ENCODE results near the gene CRACR2B. TPM values are rescaled to one million over a fixed set of nuclear protein-coding genes. Genes with fewer than 3 reads are reported as not detected.

Gene CRACR2B
- total RNA-seq, 2 experiments from 2014 or later: 17.2 to 18.7 TPM

- Mint-ChIP-seq H3K36me3 (ENCODE audit: low read depth) (peaks cover 17% of the 10 kb centered on the region), H3K27ac (no peak overlapping the region), H3K4me3 (no peak overlapping the region), H3K9me3 (ENCODE audit: insufficient read depth) (no peaks in the 10 kb centered on the region), H3K4me1 (ENCODE audit: low read depth) (peaks cover 40% of the 10 kb centered on the region), H3K27me3 (ENCODE audit: low read depth) (peaks cover 15% of the 10 kb centered on the region)
- ChIA-PET CTCF (no interaction called here), POLR2A (no interaction called here)
- no peak for ATAC-seq
- DNase-seq: no peak
Measured at GRCh38 chr11:824292-824880, 3.3 kb upstream of the CRACR2B start.

- Mint-ChIP-seq H3K36me3 (ENCODE audit: low read depth) (peaks cover 17% of the 10 kb centered on the region), H3K27ac (no peak overlapping the region), H3K4me1 (ENCODE audit: low read depth) (peaks cover 46% of the 10 kb centered on the region), H3K4me3 (no peak overlapping the region), H3K9me3 (ENCODE audit: insufficient read depth) (no peaks in the 10 kb centered on the region), H3K27me3 (ENCODE audit: low read depth) (peaks cover 21% of the 10 kb centered on the region)
- no peak for DNase-seq
- no peak for ATAC-seq
- ChIA-PET CTCF (no interaction called here), POLR2A (no interaction called here)
Measured at GRCh38 chr11:824942-825341, 2.8 kb upstream of the CRACR2B start.

GRCh38 chr11:825366-826226 is 2.1 kb upstream of the CRACR2B start:
- Mint-ChIP-seq H3K36me3 (ENCODE audit: low read depth) (peaks cover 17% of the 10 kb centered on the region), H3K4me1 (ENCODE audit: low read depth) (peaks cover 49% of the 10 kb centered on the region), H3K4me3 (no peak overlapping the region), H3K27me3 (ENCODE audit: low read depth) (peaks cover 21% of the 10 kb centered on the region), H3K9me3 (ENCODE audit: insufficient read depth) (no peaks in the 10 kb centered on the region), H3K27ac (no peak overlapping the region)
- ChIA-PET CTCF (no interaction called here), POLR2A (interaction anchor here (0.8 to 0.9 kb wide), 2 partner anchors 17 to 21 kb away, joined by 3 to 5 read pairs; partner anchors contain the start of genes PIDD1 and TSPAN4)
- no peak for ATAC-seq
- no peak for DNase-seq

- Mint-ChIP-seq H3K9me3 (ENCODE audit: insufficient read depth) (no peaks in the 10 kb centered on the region), H3K4me3 (peak overlapping the region; percentile 81), H3K27ac (peak overlapping the region; percentile 84), H3K27me3 (ENCODE audit: low read depth) (peaks cover 23% of the 10 kb centered on the region), H3K4me1 (ENCODE audit: low read depth) (peaks cover 47% of the 10 kb centered on the region), H3K36me3 (ENCODE audit: low read depth) (peaks cover 17% of the 10 kb centered on the region)
- DNase-seq: no peak
- no peak for ATAC-seq
- POLR2A ChIA-PET: interaction anchor here (0.9 kb wide), 1 partner anchor 22 kb away, joined by 5 read pairs; the partner anchor contains the start of gene PIDD1
- CTCF ChIA-PET: no interaction called here
Measured at GRCh38 chr11:826227-826621, 1.5 kb upstream of the CRACR2B start.

- Mint-ChIP-seq H3K4me3 (peak overlapping the region; percentile 81), H3K4me1 (ENCODE audit: low read depth) (peaks cover 49% of the 10 kb centered on the region), H3K9me3 (ENCODE audit: insufficient read depth) (no peaks in the 10 kb centered on the region), H3K27ac (peak overlapping the region; percentile 84), H3K36me3 (ENCODE audit: low read depth) (peaks cover 17% of the 10 kb centered on the region), H3K27me3 (ENCODE audit: low read depth) (peaks cover 29% of the 10 kb centered on the region)
- ChIA-PET CTCF (interaction anchor here (1.6 kb wide), 1 partner anchor 22 kb away, joined by 3 read pairs; no protein-coding TSS in a partner anchor), POLR2A (interaction anchor here (0.9 kb wide), 1 partner anchor 22 kb away, joined by 5 read pairs; the partner anchor contains the start of gene PIDD1)
- DNase-seq (peak; percentile 54), ATAC-seq (peak; percentile 9)
Measured at GRCh38 chr11:826836-827145, 928 bp upstream of the CRACR2B start.

- peaks cover 47% of the 10 kb centered on the region for H3K4me1 Mint-ChIP-seq (ENCODE audit: low read depth)
- H3K36me3 Mint-ChIP-seq (ENCODE audit: low read depth): peaks cover 17% of the 10 kb centered on the region
- H3K27me3 Mint-ChIP-seq (ENCODE audit: low read depth): peaks cover 34% of the 10 kb centered on the region
- POLR2A ChIA-PET: interaction anchor here (0.7 to 6.0 kb wide), 3 partner anchors 8 to 16 kb away, joined by 3 to 31 read pairs (median 4); partner anchors contain the start of genes PNPLA2 and TSPAN4
- CTCF ChIA-PET: interaction anchor here (1.6 to 1.8 kb wide), 2 partner anchors 16 to 21 kb away, joined by 3 to 5 read pairs; partner anchors contain the start of gene TSPAN4
- ATAC-seq (peak; percentile 37), DNase-seq (peak; percentile 60)
- no peaks in the 10 kb centered on the region for H3K9me3 Mint-ChIP-seq (ENCODE audit: insufficient read depth)
- peak overlapping the region; percentile 84 for H3K27ac Mint-ChIP-seq
- H3K4me3 Mint-ChIP-seq: peak overlapping the region; percentile 81
Measured at GRCh38 chr11:827146-827896, 398 bp upstream of the CRACR2B start.

- CTCF ChIA-PET: interaction anchor here (1.8 kb wide), 1 partner anchor 15 kb away, joined by 5 read pairs; the partner anchor contains the start of gene TSPAN4
- Mint-ChIP-seq H3K4me1 (ENCODE audit: low read depth) (peaks cover 49% of the 10 kb centered on the region), H3K27ac (no peak overlapping the region), H3K9me3 (ENCODE audit: insufficient read depth) (no peaks in the 10 kb centered on the region), H3K27me3 (ENCODE audit: low read depth) (peaks cover 36% of the 10 kb centered on the region), H3K4me3 (peak overlapping the region; percentile 78), H3K36me3 (ENCODE audit: low read depth) (peaks cover 14% of the 10 kb centered on the region)
- POLR2A ChIA-PET: interaction anchor here (0.6 to 6.0 kb wide), 5 partner anchors 9 to 51 kb away, joined by 3 to 31 read pairs (median 4); partner anchors contain the start of genes GATD1, PNPLA2, POLR2L and TSPAN4
- no peak for DNase-seq
- ATAC-seq: no peak
Measured at GRCh38 chr11:828506-829175, 922 bp downstream of the CRACR2B start.

- POLR2A ChIA-PET: interaction anchor here (0.7 to 6.0 kb wide), 6 partner anchors 10 to 33 kb away, joined by 3 to 31 read pairs (median 4); partner anchors contain the start of genes PNPLA2, POLR2L, RPLP2 and TSPAN4
- H3K27me3 Mint-ChIP-seq (ENCODE audit: low read depth): peaks cover 36% of the 10 kb centered on the region
- CTCF ChIA-PET: interaction anchor here (1.8 kb wide), 1 partner anchor 14 kb away, joined by 5 read pairs; the partner anchor contains the start of gene TSPAN4
- H3K4me3 Mint-ChIP-seq: peak overlapping the region; percentile 56
- H3K4me1 Mint-ChIP-seq (ENCODE audit: low read depth): peaks cover 55% of the 10 kb centered on the region
- no peak for DNase-seq
- H3K36me3 Mint-ChIP-seq (ENCODE audit: low read depth): peaks cover 12% of the 10 kb centered on the region
- H3K9me3 Mint-ChIP-seq (ENCODE audit: insufficient read depth): no peaks in the 10 kb centered on the region
- H3K27ac Mint-ChIP-seq: no peak overlapping the region
- ATAC-seq: no peak
Measured at GRCh38 chr11:829176-829846, 1.6 kb downstream of the CRACR2B start.

GRCh38 chr11:829847-830294 is 2.2 kb downstream of the CRACR2B start:
- ChIA-PET CTCF (no interaction called here), POLR2A (interaction anchor here (0.7 to 6.0 kb wide), 6 partner anchors 11 to 34 kb away, joined by 3 to 31 read pairs (median 4); partner anchors contain the start of genes PNPLA2, POLR2L, RPLP2 and TSPAN4)
- no peaks in the 10 kb centered on the region for H3K9me3 Mint-ChIP-seq (ENCODE audit: insufficient read depth)
- DNase-seq (no peak), ATAC-seq (peak; percentile 4)
- H3K27ac Mint-ChIP-seq: no peak overlapping the region
- H3K4me3 Mint-ChIP-seq: peak overlapping the region; percentile 56
- peaks cover 10% of the 10 kb centered on the region for H3K36me3 Mint-ChIP-seq (ENCODE audit: low read depth)
- peaks cover 58% of the 10 kb centered on the region for H3K4me1 Mint-ChIP-seq (ENCODE audit: low read depth)
- peaks cover 36% of the 10 kb centered on the region for H3K27me3 Mint-ChIP-seq (ENCODE audit: low read depth)

GRCh38 chr11:830295-831117 is 2.8 kb downstream of the CRACR2B start:
- Mint-ChIP-seq H3K36me3 (ENCODE audit: low read depth) (peaks cover 3% of the 10 kb centered on the region), H3K4me3 (peak overlapping the region; percentile 56), H3K9me3 (ENCODE audit: insufficient read depth) (no peaks in the 10 kb centered on the region), H3K27me3 (ENCODE audit: low read depth) (peaks cover 36% of the 10 kb centered on the region), H3K27ac (no peak overlapping the region), H3K4me1 (ENCODE audit: low read depth) (peaks cover 62% of the 10 kb centered on the region)
- DNase-seq: peak; percentile 82
- ChIA-PET CTCF (interaction anchor here (2.3 kb wide), 1 partner anchor 10 kb away, joined by 8 read pairs; no protein-coding TSS in a partner anchor), POLR2A (interaction anchor here (0.6 to 6.0 kb wide), 6 partner anchors 11 to 109 kb away, joined by 3 to 31 read pairs (median 4); partner anchors contain the start of genes PNPLA2, POLR2L, RPLP2 and TSPAN4)
- peak; percentile 59 for ATAC-seq
